ENCODE data around the gene STAM2.

The STAM2 gene

GRCh38 chr2:152067823-152068222 lies 107.7 kb downstream of the STAM2 start:
- no peak for DNase-seq

All from effector CD8-positive, alpha-beta T cell (primary cell).